ENCODE data around the gene CD247. TPM values are rescaled to one million over a fixed set of nuclear protein-coding genes. Genes with fewer than 3 reads are reported as not detected.
A peak's percentile ranks its signal among the peaks of the same experiment; 100 is the strongest.

Gene CD247
- total RNA-seq, 2 donors from 2014 or later: 118 to 158 TPM

- Mint-ChIP-seq H3K27ac (no peak overlapping the region), H3K9me3 (no peaks in the 10 kb centered on the region), H3K36me3 (peaks cover 12 to 17% of the 10 kb centered on the region in 2 donors)
- ATAC-seq: no peak
- DNase-seq (ENCODE audit: low spot score in 2 of 2): no peak
These were observed 3.9 kb upstream of the CD247 start for GRCh38 chr1:167522246-167522645.

DNA sequence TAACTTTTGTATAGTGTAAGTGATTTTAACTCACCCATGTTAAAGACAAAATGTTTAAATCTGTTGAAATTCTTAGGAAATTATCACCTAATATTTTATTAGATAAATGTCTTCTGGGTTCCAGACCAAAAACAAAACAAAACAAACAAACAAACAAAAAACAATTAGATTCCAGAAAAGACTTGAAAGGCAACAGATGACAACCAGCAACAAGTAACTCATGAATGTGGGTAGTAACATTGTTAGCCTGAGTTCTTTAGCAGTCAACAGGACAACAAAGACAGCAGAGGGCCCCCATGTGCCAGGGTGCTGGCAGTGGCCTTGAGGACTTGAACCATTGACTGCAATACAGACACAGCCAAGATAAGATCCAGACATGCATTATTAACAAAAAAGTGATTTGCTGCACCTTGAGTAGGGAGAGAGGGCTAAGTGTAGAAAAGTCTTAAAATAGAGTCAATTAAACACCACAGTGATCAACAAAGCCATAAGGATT is 2.4 kb upstream of the CD247 start:
- H3K9me3 Mint-ChIP-seq: no peaks in the 10 kb centered on the region
- H3K36me3 Mint-ChIP-seq: peaks cover 27 to 32% of the 10 kb centered on the region in 2 donors

GRCh38 chr1:167517535-167518330 is 596 bp downstream of the CD247 start:
- H3K27ac Mint-ChIP-seq: peak overlapping the region; percentile 99
- no peaks in the 10 kb centered on the region for H3K9me3 Mint-ChIP-seq
- DNase-seq (ENCODE audit: low spot score in 2 of 2): peak; percentile 88 to 96
- peaks cover 44 to 47% of the 10 kb centered on the region in 2 donors for H3K36me3 Mint-ChIP-seq
- ATAC-seq: peak; percentile 96 to 97

More for the DNA sequence above, 2.4 kb upstream of the CD247 start:
- DNase-seq (ENCODE audit: low spot score in 2 of 2) (no peak), ATAC-seq (no peak)
- H3K27ac Mint-ChIP-seq: no peak overlapping the region

DNA sequence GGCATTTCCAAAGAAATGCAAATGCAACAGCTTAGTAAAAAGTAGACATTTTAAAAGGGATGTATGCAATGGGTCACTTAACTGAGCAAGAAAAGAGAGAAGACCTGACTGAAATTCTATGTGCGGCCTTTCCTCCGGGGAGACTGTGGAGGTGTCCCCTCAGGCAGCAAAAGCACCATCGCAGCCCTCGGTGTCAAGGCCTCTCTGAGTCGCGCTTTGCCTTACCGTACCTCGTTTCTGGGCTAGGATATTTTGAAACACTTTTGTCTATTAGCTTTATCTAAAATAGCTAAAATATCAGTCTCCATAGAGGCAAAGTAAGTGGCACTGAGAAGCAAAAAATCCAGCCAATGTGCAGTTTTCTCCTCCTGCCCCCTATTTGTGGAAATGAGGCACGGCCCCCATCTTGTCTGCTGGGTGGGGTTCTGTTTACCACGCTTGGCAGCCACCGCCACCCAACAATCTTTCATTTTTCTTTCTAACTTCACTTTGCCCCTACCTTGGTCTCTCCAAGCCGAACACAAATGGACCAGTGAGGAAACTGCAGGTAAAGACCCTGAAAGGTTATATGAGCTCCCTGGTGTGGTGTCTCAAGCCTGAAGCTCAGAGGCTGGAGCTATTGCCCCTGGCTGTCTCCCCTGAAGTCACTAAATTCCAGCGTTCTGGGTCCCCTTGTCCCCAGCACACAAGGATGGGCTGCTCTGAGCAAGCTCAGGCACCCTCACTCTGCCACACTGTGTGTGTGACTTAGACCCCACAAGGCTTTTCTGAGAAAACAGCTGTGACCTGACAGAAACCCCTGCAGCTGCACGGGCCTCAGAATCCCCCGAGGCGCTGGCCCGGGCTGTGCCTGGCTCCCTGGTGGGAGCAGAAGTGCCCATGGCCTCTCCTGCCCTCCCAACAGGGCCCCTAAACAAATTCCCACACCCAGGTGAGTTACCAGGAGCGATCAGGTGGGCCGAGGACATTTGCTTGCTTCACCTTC is 1.6 kb downstream of the CD247 start:
- Mint-ChIP-seq H3K27ac (peak overlapping the region; percentile 99), H3K36me3 (peaks cover 54 to 56% of the 10 kb centered on the region in 2 donors), H3K9me3 (no peaks in the 10 kb centered on the region)
- peak; percentile 4 to 10 for ATAC-seq
- no peak for DNase-seq (ENCODE audit: low spot score in 2 of 2)

DNA sequence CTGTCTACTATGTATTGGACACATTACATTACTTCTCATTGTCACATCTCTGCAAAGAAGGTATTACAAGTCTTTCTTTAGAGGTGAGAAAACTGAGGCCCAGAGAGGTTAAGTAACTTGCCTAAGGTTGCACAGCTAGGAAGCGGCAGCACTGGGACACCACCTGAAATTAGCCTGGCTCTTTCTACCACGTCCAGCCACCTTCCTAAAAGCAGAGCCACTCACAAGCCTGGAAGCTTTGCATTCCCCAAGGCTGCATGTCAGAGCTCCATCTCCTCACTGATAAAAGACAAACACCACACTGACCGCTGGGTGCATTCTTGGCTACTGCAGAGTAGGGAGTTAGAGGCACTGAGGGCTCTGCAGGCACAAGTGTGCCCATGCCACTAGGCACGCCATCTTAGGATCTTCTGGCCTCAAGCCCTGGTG is 2.4 kb downstream of the CD247 start:
- peak in 1 of 2 donors; percentile 9 for ATAC-seq
- Mint-ChIP-seq H3K9me3 (no peaks in the 10 kb centered on the region), H3K36me3 (peaks cover 54 to 56% of the 10 kb centered on the region in 2 donors), H3K27ac (peak overlapping the region; percentile 99)
- DNase-seq (ENCODE audit: low spot score in 2 of 2): no peak

DNA sequence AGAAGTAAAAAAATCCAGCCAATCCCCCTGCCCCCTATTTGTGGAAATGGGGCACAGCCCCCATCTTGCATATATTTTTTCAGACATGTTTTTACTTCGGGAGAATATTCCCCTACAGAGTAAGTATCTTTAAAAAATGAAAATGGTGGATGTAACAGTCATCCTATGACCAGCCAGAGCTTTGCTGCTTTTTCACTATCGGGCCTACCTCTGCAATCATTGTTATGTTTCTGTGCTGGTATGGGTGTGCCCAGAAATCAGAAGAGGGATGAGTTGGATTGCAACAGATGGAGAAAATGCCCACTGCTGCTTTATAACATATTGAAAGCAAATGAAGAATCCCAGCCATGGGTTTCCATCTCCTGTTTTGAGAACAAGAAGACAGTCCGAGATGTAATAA is 2.9 kb downstream of the CD247 start:
- no peaks in the 10 kb centered on the region for H3K9me3 Mint-ChIP-seq
- no peak for DNase-seq (ENCODE audit: low spot score in 2 of 2)
- peaks cover 54 to 56% of the 10 kb centered on the region in 2 donors for H3K36me3 Mint-ChIP-seq
- H3K27ac Mint-ChIP-seq: peak overlapping the region; percentile 99
- ATAC-seq: no peak

DNA sequence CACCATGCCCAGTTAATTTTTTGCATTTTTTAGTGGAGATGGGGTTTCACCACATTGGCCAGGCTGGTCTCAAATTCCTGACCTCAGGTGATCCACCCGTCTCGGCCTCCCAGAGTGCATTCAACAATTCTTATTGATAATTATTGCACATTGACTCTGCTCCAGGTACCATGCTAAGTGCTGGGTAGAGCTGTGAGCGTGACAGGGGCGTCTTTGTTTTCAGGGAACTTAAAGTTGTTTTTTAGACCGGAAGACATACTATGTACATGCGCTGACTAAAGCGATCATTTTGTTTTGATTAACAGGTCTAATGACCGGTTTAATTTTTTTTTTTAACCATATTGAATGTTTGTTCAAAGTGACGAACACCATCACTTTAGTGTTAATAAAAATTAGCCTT is 4.0 kb downstream of the CD247 start:
- Mint-ChIP-seq H3K36me3 (peaks cover 58 to 67% of the 10 kb centered on the region in 2 donors), H3K27ac (peak overlapping the region; percentile 99)

GRCh38 chr1:167512046-167512654 is 6.2 kb downstream of the CD247 start:
- peaks cover 61 to 75% of the 10 kb centered on the region in 2 donors for H3K36me3 Mint-ChIP-seq
- H3K27ac Mint-ChIP-seq: peak overlapping the region; percentile 83 to 86
- ATAC-seq (peak; percentile 35 to 73), DNase-seq (ENCODE audit: low spot score in 2 of 2) (no peak)
- H3K9me3 Mint-ChIP-seq: peaks cover 0 to 3% of the 10 kb centered on the region in 2 donors

More for the DNA sequence above, 4.0 kb downstream of the CD247 start:
- DNase-seq (ENCODE audit: low spot score in 2 of 2): no peak
- ATAC-seq: no peak
- H3K9me3 Mint-ChIP-seq: no peaks in the 10 kb centered on the region

DNA sequence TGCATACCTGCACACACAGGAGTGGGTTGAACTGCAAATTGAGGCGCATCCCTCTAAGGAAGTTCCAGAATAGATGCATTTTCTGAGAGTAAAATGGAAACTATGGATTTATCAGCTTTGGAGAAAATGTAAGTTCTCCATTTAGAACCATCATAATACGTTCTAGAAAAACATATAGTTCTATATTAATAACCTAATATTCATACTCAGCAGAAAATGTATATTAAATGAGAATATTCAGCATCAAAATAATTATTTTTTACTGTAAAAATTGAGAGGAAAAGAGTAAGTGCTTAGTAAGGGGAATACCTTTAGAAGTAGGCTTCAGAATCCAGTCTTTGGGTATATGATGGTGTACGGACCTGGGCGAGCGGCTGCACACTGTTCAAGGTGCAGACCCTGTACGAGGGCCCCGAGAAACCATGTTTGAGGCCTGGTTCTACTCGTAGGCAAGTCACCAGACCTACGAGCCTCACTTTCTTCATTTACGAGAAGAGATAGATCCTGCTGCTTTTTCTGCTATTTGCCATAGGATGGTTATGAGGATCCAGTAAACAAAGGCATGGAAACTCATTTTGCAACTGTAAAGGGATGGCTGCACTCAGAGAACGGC is 6.8 kb downstream of the CD247 start:
- H3K27ac Mint-ChIP-seq: peak overlapping the region; percentile 83 to 86
- peaks cover 0 to 3% of the 10 kb centered on the region in 2 donors for H3K9me3 Mint-ChIP-seq
- peaks cover 55 to 75% of the 10 kb centered on the region in 2 donors for H3K36me3 Mint-ChIP-seq
- DNase-seq (ENCODE audit: low spot score in 2 of 2) (no peak), ATAC-seq (no peak)

GRCh38 chr1:167510881-167511280 is 7.4 kb downstream of the CD247 start:
- no peak for DNase-seq (ENCODE audit: low spot score in 2 of 2)
- no peak for ATAC-seq
- no peak overlapping the region for H3K27ac Mint-ChIP-seq
- peaks cover 49 to 72% of the 10 kb centered on the region in 2 donors for H3K36me3 Mint-ChIP-seq
- H3K9me3 Mint-ChIP-seq: peaks cover 0 to 3% of the 10 kb centered on the region in 2 donors

GRCh38 chr1:167510244-167510643 is 8.1 kb downstream of the CD247 start:
- peaks cover 0 to 3% of the 10 kb centered on the region in 2 donors for H3K9me3 Mint-ChIP-seq
- H3K36me3 Mint-ChIP-seq: peaks cover 43 to 65% of the 10 kb centered on the region in 2 donors
- peak overlapping the region in 1 of 2 donors; percentile 39 for H3K27ac Mint-ChIP-seq
- DNase-seq (ENCODE audit: low spot score in 2 of 2): no peak
- peak; percentile 13 to 15 for ATAC-seq

GRCh38 chr1:167509587-167509986 is 8.7 kb downstream of the CD247 start:
- no peak for DNase-seq (ENCODE audit: low spot score in 2 of 2)
- peak in 1 of 2 donors; percentile 11 for ATAC-seq
- Mint-ChIP-seq H3K9me3 (peaks cover 0 to 3% of the 10 kb centered on the region in 2 donors), H3K36me3 (peaks cover 43 to 60% of the 10 kb centered on the region in 2 donors), H3K27ac (peak overlapping the region; percentile 39 to 58)

GRCh38 chr1:167507719-167508118 is 10.6 kb downstream of the CD247 start:
- Mint-ChIP-seq H3K36me3 (peaks cover 36 to 60% of the 10 kb centered on the region in 2 donors), H3K9me3 (peaks cover 0 to 3% of the 10 kb centered on the region in 2 donors), H3K27ac (peak overlapping the region in 1 of 2 donors; percentile 39)
- no peak for DNase-seq (ENCODE audit: low spot score in 2 of 2)
- ATAC-seq: no peak

DNA sequence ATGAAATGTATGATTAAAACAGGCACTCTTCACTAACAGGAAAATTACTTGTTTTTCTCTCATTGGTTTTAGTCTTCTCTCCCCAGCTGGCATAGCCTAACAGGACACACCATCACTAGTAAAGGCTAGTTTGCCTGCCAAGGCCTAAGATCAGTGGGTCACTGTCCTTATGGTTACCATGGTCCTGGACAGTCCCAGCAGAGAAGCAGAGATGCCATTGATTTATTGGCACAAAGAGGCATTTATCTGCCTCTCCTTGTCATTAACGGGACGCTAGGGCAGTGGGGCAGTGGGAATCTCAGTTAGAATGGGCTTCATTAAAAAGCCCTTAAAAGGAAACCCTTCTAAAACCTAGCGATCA is 13.9 kb downstream of the CD247 start:
- Mint-ChIP-seq H3K27ac (peak overlapping the region; percentile 30 to 47), H3K36me3 (peaks cover 24 to 47% of the 10 kb centered on the region in 2 donors), H3K9me3 (peaks cover 0 to 3% of the 10 kb centered on the region in 2 donors)
- no peak for DNase-seq (ENCODE audit: low spot score in 2 of 2)
- no peak for ATAC-seq

- H3K36me3 Mint-ChIP-seq: peaks cover 18 to 41% of the 10 kb centered on the region in 2 donors
- H3K9me3 Mint-ChIP-seq: peaks cover 0 to 3% of the 10 kb centered on the region in 2 donors
- DNase-seq (ENCODE audit: low spot score in 2 of 2) (no peak), ATAC-seq (no peak)
- H3K27ac Mint-ChIP-seq: peak overlapping the region; percentile 47 to 80
These were observed 14.5 kb downstream of the CD247 start for GRCh38 chr1:167503626-167504466.

All from activated naive CD4-positive, alpha-beta T cell treated with anti-CD3 and anti-CD28 coated beads, Interleukin-2, amount 50 U/mL, for 72 hours (primary cell).